NCI-H748 (cell line): ENCODE results near the gene SIK3.

Source experiments
- DNase-seq: peaks from one replicate; lab custom pipeline; 2025; ENCODE audit not compliant: unreplicated experiment; lab: John Stamatoyannopoulos, UW

Gene SIK3

DNA sequence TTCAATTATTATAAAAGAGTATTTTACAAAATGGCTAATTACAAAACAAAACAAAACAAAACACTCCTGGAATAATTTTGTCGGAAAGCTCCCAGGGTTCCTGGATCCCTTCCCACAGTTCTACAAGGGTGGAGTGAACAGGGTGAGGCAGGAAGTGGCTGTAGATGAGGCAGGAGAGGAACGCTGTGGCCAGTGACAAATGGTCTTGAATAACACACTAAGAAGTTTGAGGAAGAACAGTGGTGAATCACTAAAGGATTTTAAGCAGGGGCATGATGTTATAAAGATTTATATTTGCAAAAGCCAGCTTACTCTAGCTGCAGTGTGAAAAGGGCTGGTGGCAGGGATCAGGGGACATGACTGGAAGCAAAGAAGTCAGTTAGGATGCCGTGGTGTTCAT lies 227.0 kb downstream of the SIK3 start:
- DNase-seq: no peak

DNA sequence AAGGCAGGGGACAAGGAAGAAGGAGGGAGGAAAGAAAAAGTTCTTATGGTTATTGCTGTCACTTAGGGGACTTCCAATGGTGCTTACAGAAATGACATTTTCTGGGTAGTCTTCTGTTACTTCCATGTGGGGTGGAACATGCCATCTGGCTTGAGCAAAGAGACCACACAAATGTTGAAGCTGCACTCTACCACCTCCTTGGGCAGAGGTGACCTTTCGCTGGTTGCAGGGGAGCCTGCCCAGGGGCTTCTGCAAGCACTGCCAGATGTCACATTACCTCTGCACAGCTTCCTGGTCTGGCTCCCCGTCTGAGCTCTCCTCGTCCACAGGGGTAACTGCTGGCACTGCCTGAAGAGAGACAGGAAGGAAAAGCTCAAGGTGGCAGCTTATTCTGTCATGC lies 228.2 kb downstream of the SIK3 start:
- no peak for DNase-seq

DNA sequence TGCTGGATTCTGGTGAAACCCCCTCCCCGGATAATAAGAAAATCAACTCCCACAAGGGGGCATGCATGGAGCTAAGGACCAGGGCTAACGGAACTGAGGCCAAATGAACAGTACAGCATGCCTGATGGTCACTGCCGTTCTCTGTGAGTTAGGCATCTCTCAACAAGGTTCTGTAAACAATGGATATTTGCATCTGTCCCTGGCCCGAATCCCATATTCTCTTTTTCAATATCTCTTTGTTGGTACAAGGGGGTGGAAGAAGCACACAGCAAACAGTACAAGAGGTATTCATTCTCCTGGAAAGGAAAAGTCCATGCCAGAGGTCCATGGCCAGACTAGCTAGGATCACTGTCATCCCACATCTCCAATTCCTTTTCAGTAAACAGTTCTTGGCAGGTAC lies 228.6 kb downstream of the SIK3 start:
- DNase-seq: no peak

DNA sequence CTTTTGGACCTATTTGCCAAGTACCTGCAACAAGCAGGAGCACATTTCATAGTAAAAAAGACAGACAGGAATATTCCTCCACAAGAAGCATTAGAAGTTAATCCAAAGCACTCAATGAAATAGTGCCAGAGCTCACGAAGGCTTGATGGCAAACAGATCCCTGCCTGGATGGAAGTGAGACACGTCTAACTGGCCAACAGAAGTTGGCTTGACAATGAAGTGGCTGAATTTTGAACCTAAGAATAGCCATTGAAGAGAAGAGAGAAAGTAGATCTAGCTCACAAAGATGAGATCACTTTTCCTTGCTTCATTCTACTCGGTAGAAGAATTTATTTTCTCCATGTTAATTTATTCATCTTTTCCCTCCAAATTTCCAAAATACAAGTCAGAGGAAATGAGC lies 230.2 kb downstream of the SIK3 start:
- DNase-seq: no peak

DNA sequence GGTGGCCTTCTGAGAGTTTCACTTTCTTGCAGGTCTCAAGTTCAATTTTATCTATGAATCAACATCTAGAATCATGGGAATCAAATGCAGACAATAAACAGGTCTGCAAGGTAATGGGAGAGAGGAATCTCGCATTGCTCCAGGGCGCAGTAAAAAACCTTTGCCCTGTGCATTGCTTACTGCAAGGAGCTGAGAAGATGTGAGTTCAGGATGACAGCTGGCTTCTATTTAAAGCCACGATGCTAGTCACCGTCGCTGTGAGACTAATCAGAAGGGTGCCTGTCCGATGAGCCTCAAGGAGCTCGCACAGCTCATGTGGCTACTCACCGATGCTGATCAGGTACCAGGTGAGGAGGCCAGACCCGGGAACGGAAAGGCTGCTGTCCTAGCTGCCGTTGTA lies 230.6 kb downstream of the SIK3 start:
- no peak for DNase-seq

DNA sequence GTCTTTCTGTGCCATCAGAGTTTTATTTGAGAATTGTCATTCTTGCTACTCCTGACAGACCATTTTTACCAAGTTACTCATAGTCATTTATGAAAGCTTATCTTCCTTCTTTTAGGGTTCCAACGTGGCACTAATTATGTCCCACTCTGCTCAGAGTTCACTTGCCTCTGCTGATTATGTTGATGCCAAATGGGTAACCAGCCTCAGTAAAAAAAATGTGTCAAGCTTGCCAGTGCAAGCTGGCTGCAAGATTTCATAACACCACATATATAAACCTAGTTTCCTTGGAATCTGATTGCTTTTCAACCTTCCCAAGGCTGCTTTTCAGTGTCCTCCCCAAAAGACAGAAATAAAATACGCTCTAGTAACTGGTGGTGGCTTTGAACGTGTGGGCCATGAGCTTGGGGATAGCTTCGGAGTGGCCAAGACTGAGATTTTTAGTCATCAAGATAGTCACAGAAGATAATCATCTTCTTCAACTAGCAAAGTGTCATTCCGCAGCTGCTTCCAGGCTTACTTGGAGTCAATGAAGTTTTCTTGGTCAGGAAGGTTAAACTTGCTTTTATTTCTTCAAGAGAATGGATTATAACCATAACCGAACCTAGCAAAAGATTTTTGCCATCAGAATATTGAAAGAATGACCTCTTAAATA lies 231.3 kb downstream of the SIK3 start:
- no peak for DNase-seq

DNA sequence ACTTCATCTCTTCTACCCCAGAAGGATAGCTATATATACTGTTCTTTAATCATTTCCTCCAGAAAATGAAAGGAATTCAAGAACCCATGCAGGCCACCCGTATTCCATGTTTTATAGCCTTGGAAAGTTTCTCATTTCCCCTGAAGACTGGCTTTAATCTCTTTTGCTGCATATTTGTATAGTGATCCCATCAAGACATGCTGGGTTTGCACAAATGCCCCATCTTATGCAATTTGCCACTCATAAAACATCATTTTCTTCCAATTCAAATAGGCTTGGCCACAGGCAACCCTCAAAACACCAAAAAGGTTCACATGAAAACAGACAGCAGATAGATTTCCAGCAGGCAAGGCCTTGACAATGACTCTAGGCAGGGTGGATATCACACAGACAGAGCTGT lies 232.5 kb downstream of the SIK3 start:
- no peak for DNase-seq

DNA sequence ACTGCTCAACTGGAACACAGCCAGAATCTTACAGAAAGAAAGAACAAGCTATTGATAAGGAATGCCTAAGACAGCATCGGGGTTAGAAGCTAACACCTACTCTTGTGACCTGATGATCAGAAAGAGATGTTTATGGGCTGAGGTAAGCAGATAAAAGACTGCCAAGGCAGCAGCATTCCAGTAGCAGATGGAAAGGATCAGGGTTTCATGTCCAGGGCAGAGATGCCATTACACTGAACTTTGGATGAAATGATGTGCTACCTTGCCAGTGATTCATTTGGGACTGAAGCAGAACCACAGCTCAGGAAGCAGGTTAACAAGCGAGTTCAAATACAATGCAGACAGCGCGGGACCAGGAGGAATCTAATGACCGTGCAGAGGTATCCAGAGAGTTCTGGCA lies 233.7 kb downstream of the SIK3 start:
- DNase-seq: no peak

DNA sequence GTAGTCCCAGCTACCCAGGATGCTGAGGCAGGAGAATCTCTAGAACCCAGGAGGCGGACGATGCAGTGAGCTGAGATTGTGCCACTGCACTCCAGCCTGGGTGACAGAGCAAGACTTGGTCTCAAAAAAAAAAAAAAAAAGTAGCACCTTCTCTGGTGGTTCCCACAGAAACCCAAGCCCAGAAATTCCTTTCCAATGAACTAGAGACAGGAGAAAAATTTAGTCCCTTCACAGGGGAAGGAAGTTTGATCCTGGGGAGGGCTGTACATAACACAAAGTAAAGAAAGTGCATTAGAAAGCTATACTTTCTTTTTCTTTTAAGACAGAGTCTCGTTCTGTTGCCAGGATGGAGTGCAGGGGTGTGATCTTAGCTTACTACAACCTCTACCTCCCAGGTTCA lies 235.3 kb downstream of the SIK3 start:
- no peak for DNase-seq

DNA sequence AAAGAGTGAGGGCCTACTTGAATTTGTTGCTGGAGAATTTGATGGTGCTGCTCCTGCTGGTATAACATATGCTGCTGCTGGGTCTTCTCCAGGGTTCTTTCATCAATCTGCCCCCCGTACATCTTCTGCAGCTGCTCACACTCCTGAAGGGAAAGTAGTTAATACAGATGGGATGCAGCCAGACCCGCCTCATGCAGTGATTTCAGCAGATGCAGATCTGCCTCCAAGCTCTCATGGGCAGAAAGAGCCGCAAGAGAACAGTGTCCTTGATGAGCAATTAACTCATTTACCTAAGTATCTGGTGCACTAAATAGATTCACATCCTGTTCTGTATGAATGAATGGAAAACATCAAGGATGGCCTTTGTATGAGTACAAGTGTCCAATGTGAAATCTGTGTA lies 236.0 kb downstream of the SIK3 start:
- no peak for DNase-seq

DNA sequence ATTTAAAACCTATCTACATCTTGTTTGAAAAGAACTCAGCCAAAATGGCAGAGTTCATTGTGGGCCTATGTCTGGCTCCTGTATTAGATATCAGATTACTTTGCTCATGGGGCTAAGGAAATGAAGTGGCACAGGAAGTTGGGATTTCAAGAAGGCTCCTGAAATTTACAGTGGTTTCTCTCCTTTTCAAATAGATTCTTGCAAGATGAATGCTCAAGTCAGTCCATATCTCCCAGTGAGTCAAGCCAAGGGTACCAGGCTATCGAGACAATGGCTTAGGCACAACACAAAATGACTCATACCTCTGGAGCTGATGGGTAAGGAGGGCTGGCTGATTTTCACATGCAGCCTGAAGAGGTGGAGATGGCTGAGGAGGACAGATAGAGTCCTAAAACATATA lies 236.7 kb downstream of the SIK3 start:
- no peak for DNase-seq

DNA sequence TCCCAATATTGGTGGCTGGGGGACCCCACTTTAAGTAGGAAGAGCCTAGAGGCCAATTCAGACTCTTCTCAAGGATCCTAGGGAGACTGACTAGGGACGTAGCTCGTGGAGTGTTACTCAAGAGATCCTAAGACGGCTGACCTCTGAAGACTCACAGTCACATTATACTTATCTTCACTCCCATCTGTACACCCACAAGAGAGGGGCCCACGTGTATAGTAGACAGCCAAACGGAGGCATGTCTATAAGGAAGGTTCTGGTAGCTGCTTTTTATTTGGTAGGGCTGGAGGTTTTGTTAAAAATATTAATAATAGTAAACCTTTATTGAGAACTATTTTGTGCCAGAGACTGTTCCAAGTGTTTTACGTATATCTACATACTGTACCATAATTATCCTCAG lies 237.9 kb downstream of the SIK3 start:
- DNase-seq: no peak

DNA sequence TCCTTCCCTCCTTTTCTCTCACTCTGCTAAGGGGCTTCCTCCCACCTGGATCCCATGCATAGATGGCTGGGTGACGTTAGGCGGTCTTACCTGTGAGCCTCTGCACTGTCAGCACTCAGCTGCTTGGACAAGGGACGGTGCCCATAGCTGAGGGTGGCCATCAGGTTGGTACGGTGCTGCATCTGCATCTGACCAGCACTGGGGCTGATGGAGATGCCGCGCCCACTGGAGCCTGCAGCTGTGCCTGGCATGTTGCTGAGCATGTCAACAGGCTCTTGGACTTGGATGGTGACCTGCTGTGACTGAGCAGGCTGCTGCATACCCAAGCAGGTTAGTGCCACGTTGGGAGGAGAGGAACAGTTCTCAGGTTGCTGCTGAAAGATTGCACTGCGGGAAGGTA lies 239.1 kb downstream of the SIK3 start:
- no peak for DNase-seq

DNA sequence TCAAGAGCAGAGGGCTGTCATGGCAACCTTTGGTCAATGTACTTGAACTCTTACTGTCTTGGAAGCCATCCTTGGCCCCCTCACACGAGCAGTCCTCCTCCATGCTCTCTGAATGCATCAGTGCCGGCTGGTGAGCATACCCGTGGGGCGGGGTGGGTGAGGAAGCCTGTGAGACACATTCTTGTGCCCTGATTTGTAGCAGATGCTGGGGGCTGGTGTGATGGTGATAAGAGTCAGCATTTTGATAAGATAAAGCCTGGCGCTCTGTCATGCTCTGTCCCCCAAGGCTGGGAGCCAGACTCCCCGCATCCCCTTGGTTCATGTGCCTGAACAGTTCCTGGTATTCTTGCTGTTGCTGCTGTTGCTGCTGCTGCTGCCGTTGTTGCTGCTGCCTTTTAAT lies 240.3 kb downstream of the SIK3 start:
- DNase-seq: no peak

DNA sequence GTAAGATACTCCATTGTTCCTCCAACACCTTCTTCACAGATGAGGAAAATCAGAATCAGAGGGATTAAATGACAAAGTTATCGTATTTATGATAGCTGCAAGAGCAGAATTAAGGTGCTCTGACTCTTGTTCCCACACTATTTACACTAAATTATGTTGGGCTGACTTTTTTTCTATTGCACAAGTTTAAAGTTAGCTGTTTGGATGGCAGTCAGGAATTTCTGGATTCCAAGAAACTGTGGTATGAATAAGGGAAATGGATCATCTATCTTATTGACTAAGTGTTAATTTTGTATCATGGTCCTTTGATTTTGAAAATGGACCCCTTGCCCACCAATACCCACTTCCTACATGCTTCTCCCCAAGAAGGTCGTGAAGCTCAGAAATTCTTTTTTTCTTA lies 240.9 kb downstream of the SIK3 start:
- no peak for DNase-seq

DNA sequence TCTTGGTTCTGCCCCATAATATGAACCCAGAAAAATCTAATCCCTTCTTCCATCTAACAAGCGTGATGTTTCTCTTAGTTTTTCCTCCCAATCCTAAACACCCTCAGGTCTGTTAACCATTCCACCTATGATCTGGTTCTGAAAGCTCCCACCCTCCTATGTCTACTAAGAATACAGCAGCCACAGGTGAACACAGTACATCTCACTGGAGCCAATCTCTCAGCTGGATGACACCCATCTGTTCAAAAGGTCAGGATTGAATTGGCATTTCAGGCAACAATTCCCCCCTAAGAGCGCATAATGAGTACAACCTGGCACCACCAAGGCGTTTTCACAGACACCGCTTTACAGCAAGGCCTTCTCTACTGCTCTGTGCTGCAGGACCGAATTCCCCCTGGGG lies 241.8 kb downstream of the SIK3 start:
- no peak for DNase-seq

DNA sequence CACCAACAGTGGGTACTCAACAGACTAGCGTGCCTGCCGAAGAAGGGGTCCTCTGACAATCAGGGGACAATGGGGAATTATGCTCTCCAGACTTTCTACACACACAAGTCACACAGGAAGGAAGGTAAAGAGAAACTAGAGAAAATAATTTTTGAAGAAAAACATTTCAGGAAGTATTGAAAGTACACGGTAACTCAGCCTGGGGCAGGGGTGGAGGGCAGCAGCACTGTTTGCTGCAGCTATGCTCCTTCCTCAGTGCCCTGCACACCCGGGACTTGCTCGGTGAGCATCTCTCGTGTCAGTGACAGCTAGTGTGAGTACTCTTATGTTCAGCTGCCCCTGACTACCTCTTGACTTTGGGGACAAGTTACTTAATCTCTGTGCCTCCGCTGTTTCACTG lies 242.8 kb downstream of the SIK3 start:
- no peak for DNase-seq

DNA sequence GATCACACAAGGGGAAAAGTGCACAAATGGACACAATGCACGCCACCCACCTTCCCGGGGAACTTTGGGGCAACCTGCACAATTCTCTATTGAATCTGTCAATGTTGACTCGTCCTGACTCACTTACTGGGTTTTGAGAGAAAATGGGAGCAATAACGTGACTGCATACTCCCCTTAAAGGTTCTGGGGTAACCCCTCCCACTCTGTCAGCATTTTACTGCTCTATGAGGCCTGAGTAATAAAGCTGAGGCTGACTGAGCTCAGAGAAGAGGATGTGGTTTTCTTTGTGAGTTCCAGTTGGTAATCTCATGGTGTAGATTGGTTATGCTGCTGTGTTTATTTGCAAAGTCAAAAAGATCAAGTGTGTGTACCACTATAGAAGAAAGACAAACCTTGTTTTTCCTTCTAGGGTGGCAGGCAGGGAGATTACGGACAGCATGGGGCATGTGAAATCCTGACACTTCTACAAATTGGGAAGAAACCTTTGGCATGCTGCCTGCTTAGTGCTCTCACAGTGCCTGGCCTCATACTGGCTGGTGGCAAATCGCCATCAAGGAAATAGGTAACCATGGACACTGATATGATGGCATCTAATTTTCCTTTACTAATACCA lies 244.7 kb downstream of the SIK3 start:
- no peak for DNase-seq

DNA sequence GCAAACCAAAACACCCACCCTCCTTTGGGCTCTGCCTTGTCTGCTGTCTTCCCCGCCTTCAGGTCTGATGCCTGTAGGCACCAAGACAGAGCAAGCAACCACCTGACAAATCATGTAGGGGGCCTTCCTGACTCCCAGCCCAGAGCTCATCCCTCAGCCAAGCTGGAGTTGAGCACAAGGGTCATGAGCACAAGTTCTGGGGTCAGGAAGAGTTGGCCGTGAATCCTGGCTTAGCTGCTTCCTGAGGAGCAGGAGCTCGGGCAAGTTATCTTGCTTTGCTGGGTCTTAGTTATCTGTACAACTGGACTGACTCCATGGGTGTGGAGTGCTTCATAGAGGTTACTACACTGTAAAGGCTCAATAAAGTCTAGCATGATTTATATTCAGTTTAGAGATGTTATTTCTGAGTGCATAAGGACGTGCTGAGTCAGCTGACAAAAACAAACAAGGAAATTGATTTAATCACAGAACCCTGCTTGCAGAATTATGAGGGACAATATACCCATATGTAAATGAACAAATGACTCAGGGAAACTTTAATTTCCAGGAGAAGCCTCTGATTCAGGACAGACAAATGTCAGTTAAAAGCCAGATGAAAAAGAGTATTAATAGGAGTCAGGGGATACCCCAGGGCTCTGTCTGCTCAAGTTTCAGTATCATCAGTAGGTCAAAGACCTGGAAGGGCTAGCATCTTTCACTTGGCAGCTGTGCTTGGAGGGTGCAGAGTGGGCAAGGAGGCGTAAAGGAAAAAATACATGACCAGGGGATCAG lies 245.8 kb downstream of the SIK3 start:
- no peak for DNase-seq

DNA sequence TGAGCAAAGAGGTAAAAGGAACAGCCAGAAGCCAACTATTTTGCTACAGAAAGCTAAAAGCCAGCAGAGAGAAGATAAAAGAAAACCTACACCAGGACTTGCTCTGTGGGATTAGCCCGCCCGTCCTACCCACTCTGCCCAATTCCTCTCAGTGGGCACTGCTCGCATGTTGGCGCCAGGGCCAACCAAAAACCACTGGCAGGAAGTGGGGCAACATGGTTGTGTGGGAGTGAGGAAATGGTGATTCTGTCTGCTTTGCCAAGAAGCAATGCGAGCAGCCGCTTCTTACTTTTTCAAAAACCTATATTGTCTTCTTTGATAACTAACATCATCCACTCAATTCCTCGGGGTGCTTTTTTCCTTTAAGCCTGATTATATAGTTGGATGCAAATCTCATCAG lies 246.6 kb downstream of the SIK3 start:
- DNase-seq: no peak

DNA sequence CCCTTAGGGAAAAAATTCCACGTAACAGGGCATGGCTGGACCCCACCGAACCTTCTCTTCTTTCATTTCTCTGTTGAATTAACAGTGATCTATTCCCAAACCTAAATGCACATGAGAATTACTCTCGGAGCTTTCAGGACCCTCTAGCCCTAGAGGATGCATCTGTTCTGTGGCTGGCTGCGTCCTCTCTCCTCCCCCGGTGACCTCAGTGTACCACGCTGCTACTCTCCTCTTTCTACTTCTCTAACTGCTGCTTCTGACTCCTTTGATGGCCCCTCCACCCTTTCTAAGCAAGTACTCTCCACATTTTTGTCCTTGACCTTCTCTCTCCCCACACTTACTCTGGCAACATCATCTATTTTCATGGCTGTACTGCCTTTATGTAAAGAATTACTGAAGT lies 248.7 kb downstream of the SIK3 start:
- no peak for DNase-seq

DNA sequence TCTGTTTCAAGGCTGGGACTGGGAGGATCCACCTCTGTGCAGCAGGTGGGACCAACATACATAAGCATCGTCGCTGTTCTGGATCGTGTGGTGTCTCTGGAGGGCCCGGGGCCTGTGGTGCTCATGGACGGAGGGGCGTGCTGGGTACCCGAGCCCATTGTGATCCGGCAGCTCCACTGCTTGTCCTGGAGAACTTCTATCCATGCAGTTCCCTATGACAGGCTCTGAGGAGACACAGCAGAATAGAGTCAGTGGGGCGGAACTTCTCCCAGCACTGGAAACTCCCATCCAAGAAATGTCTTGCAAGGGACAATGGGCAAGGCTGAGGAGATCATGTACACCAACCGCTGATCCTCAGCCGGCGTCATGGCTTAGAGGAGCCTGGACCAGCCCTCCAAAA lies 249.2 kb downstream of the SIK3 start:
- no peak for DNase-seq

DNA sequence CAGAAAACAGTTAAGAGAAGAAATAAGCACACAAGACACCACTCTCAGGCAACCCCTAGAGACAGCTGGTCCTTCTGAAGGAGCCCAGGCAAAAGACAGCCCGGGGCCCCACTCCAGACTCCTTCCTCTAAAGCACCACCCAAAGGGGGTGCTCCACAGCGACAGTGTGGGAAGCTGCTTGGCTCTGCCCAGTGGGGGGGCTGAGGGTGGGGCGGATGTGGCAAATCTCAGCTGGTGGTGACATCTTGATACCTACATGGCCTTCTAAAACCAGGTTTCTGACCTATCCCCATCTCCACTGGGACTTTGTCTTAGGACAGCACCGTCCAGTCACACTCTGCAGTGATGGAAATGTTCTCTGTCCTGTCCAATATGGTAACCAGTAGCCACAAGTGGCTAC lies 250.6 kb downstream of the SIK3 start:
- DNase-seq: no peak
